ENCODE results near the gene TMTC2. TPM values are rescaled to one million over a fixed set of nuclear protein-coding genes. Genes with fewer than 3 reads are reported as not detected.

Gene TMTC2
- total RNA-seq, 2 donors from 2014 or later, result 1.6 to 2.5 TPM

- ATAC-seq (no peak), DNase-seq (ENCODE audit: low spot score) (no peak)
- no peaks in the 10 kb centered on the region for H3K27me3 Mint-ChIP-seq
- no peaks in the 10 kb centered on the region for H3K4me1 Mint-ChIP-seq (ENCODE audit: low read depth in 2 of 2)
- H3K4me3 Mint-ChIP-seq, result no peak overlapping the region
- peaks cover 8% of the 10 kb centered on the region for H3K9me3 Mint-ChIP-seq
- H3K27ac Mint-ChIP-seq, result no peak overlapping the region
- peaks cover 5% of the 10 kb centered on the region for H3K36me3 Mint-ChIP-seq
Observed at GRCh38 chr12:82866946-82867345, 180.2 kb downstream of the TMTC2 start.

GRCh38 chr12:82867762-82868500, 181.2 kb downstream of the TMTC2 start:
- no peaks in the 10 kb centered on the region for H3K27me3 Mint-ChIP-seq

GRCh38 chr12:82870771-82871377, 184.2 kb downstream of the TMTC2 start:
- DNase-seq (ENCODE audit: low spot score), result no peak
- Mint-ChIP-seq H3K4me1 (ENCODE audit: low read depth in 2 of 2) (no peaks in the 10 kb centered on the region), H3K4me3 (no peak overlapping the region), H3K27me3 (no peaks in the 10 kb centered on the region), H3K36me3 (no peaks in the 10 kb centered on the region), H3K9me3 (peaks cover 3% of the 10 kb centered on the region), H3K27ac (no peak overlapping the region)
- ATAC-seq, result no peak

More at GRCh38 chr12:82867762-82868500, 181.2 kb downstream of the TMTC2 start:
- H3K4me3 Mint-ChIP-seq, result no peak overlapping the region
- H3K36me3 Mint-ChIP-seq, result peaks cover 5% of the 10 kb centered on the region
- no peak for ATAC-seq
- H3K4me1 Mint-ChIP-seq (ENCODE audit: low read depth in 2 of 2), result no peaks in the 10 kb centered on the region
- DNase-seq (ENCODE audit: low spot score), result no peak
- peaks cover 8% of the 10 kb centered on the region for H3K9me3 Mint-ChIP-seq
- no peak overlapping the region for H3K27ac Mint-ChIP-seq

GRCh38 chr12:82872088-82872487, 185.4 kb downstream of the TMTC2 start:
- Mint-ChIP-seq H3K4me1 (ENCODE audit: low read depth in 2 of 2) (no peaks in the 10 kb centered on the region), H3K36me3 (no peaks in the 10 kb centered on the region), H3K27ac (no peak overlapping the region), H3K4me3 (no peak overlapping the region), H3K9me3 (peaks cover 7% of the 10 kb centered on the region), H3K27me3 (no peaks in the 10 kb centered on the region)
- ATAC-seq (no peak), DNase-seq (ENCODE audit: low spot score) (no peak)

- ATAC-seq (no peak), DNase-seq (ENCODE audit: low spot score) (no peak)
- Mint-ChIP-seq H3K36me3 (peaks cover 3% of the 10 kb centered on the region), H3K27ac (no peak overlapping the region), H3K27me3 (no peaks in the 10 kb centered on the region), H3K4me3 (no peak overlapping the region), H3K9me3 (peaks cover 10% of the 10 kb centered on the region), H3K4me1 (ENCODE audit: low read depth in 2 of 2) (no peaks in the 10 kb centered on the region)
Observed at GRCh38 chr12:82873309-82873708, 186.6 kb downstream of the TMTC2 start.

GRCh38 chr12:82873951-82874350, 187.2 kb downstream of the TMTC2 start:
- no peak for ATAC-seq
- no peak for DNase-seq (ENCODE audit: low spot score)
- H3K27ac Mint-ChIP-seq, result no peak overlapping the region

GRCh38 chr12:82874945-82875344, 188.2 kb downstream of the TMTC2 start:
- Mint-ChIP-seq H3K27me3 (no peaks in the 10 kb centered on the region), H3K9me3 (peaks cover 11% of the 10 kb centered on the region), H3K4me1 (ENCODE audit: low read depth in 2 of 2) (no peaks in the 10 kb centered on the region), H3K4me3 (no peak overlapping the region), H3K27ac (no peak overlapping the region), H3K36me3 (peaks cover 5% of the 10 kb centered on the region)
- no peak for ATAC-seq
- no peak for DNase-seq (ENCODE audit: low spot score)

More at GRCh38 chr12:82873951-82874350, 187.2 kb downstream of the TMTC2 start:
- Mint-ChIP-seq H3K9me3 (peaks cover 11% of the 10 kb centered on the region), H3K4me1 (ENCODE audit: low read depth in 2 of 2) (no peaks in the 10 kb centered on the region), H3K27me3 (no peaks in the 10 kb centered on the region), H3K4me3 (no peak overlapping the region), H3K36me3 (peaks cover 5% of the 10 kb centered on the region)

GRCh38 chr12:82876075-82876474, 189.4 kb downstream of the TMTC2 start:
- peaks cover 11% of the 10 kb centered on the region for H3K9me3 Mint-ChIP-seq
- peaks cover 5% of the 10 kb centered on the region for H3K36me3 Mint-ChIP-seq
- no peak overlapping the region for H3K27ac Mint-ChIP-seq
- no peak overlapping the region for H3K4me3 Mint-ChIP-seq
- no peaks in the 10 kb centered on the region for H3K4me1 Mint-ChIP-seq (ENCODE audit: low read depth in 2 of 2)
- ATAC-seq (no peak), DNase-seq (ENCODE audit: low spot score) (no peak)
- no peaks in the 10 kb centered on the region for H3K27me3 Mint-ChIP-seq

GRCh38 chr12:82877963-82878362, 191.3 kb downstream of the TMTC2 start:
- H3K36me3 Mint-ChIP-seq, result peaks cover 5% of the 10 kb centered on the region
- no peak for DNase-seq (ENCODE audit: low spot score)
- no peak overlapping the region for H3K4me3 Mint-ChIP-seq
- H3K4me1 Mint-ChIP-seq (ENCODE audit: low read depth in 2 of 2), result no peaks in the 10 kb centered on the region
- no peak overlapping the region for H3K27ac Mint-ChIP-seq
- no peaks in the 10 kb centered on the region for H3K27me3 Mint-ChIP-seq
- H3K9me3 Mint-ChIP-seq, result peaks cover 7% of the 10 kb centered on the region
- ATAC-seq, result no peak

- H3K9me3 Mint-ChIP-seq, result peaks cover 7% of the 10 kb centered on the region
- peaks cover 5% of the 10 kb centered on the region for H3K36me3 Mint-ChIP-seq
- H3K27ac Mint-ChIP-seq, result no peak overlapping the region
- no peak overlapping the region for H3K4me3 Mint-ChIP-seq
- DNase-seq (ENCODE audit: low spot score) (no peak), ATAC-seq (no peak)
- H3K27me3 Mint-ChIP-seq, result no peaks in the 10 kb centered on the region
- H3K4me1 Mint-ChIP-seq (ENCODE audit: low read depth in 2 of 2), result no peaks in the 10 kb centered on the region
Observed at GRCh38 chr12:82880442-82880901, 193.8 kb downstream of the TMTC2 start.

- ATAC-seq, result no peak
- no peak for DNase-seq (ENCODE audit: low spot score)
- Mint-ChIP-seq H3K9me3 (peaks cover 4% of the 10 kb centered on the region), H3K27ac (no peak overlapping the region), H3K36me3 (no peaks in the 10 kb centered on the region), H3K27me3 (no peaks in the 10 kb centered on the region), H3K4me3 (no peak overlapping the region), H3K4me1 (ENCODE audit: low read depth in 2 of 2) (no peaks in the 10 kb centered on the region)
Observed at GRCh38 chr12:82883394-82884355, 197.0 kb downstream of the TMTC2 start.

- peaks cover 4% of the 10 kb centered on the region for H3K9me3 Mint-ChIP-seq
- H3K27ac Mint-ChIP-seq, result no peak overlapping the region
- no peaks in the 10 kb centered on the region for H3K36me3 Mint-ChIP-seq
- ATAC-seq (no peak), DNase-seq (ENCODE audit: low spot score) (no peak)
- H3K4me3 Mint-ChIP-seq, result no peak overlapping the region
- no peaks in the 10 kb centered on the region for H3K27me3 Mint-ChIP-seq
- H3K4me1 Mint-ChIP-seq (ENCODE audit: low read depth in 2 of 2), result no peaks in the 10 kb centered on the region
Observed at GRCh38 chr12:82886671-82887340, 200.1 kb downstream of the TMTC2 start.

- H3K27me3 Mint-ChIP-seq, result no peaks in the 10 kb centered on the region
- ATAC-seq, result no peak
- H3K9me3 Mint-ChIP-seq, result peaks cover 10% of the 10 kb centered on the region
Observed at GRCh38 chr12:82893896-82894295, 207.2 kb downstream of the TMTC2 start.

More at GRCh38 chr12:82893896-82894295, 207.2 kb downstream of the TMTC2 start:
- DNase-seq (ENCODE audit: low spot score), result no peak
- Mint-ChIP-seq H3K36me3 (peaks cover 5% of the 10 kb centered on the region), H3K4me3 (no peak overlapping the region), H3K27ac (no peak overlapping the region), H3K4me1 (ENCODE audit: low read depth in 2 of 2) (no peaks in the 10 kb centered on the region)
